Endothelial cell of umbilical vein (primary cell): Measurements from ENCODE around the gene CNMD. TPM values are rescaled to one million over a fixed set of nuclear protein-coding genes. Genes with fewer than 3 reads are reported as not detected.
"Not testable (repeated sequence)": the region's sequence is repeated elsewhere in the genome, so short reads cannot be mapped to it uniquely, and the experiment has no call there.

ENCODE experiments used
- BruUV-seq: library from RNA; stranded (reverse); fragments of 400-500 nt; replicated peaks from 2 replicates; lab custom pipeline; 2021; lab: Mats Ljungman, UMichigan
- CTCF ChIA-PET: fragments of 300-600, 350-600 bp; sonication (Branson Sonifier 250); formaldehyde crosslinking; loops from one replicate; lab custom pipeline; 2021; ENCODE audit warnings: antibody characterized with exemption, inconsistent platforms; lab: Charles Lee
- POLR2A ChIA-PET: fragments of 300-600, 350-600 bp; sonication (Branson Sonifier 250); formaldehyde crosslinking; loops from one replicate; lab custom pipeline; 2021; ENCODE audit warnings: antibody characterized with exemption, inconsistent platforms; lab: Charles Lee
- DNase-seq: peaks from one replicate; pipeline ENCODE4 v3.0.0-alpha.2; 2011; ENCODE audit warnings: low read depth, low spot score
- FAIRE-seq: peaks from 2 replicates; lab custom pipeline; 2011; peaks lifted over from hg19 to GRCh38; lab: Jason Lieb, UNC
- H2AFZ ChIP-seq: 2 replicates; pipeline ENCODE4 v1.6.0; 2012; ENCODE audit warnings: low read depth, low read length, control low read depth, inconsistent platforms
- H3K27ac ChIP-seq: 2 replicates; pipeline ENCODE4 v1.5.1; 2011; ENCODE audit warnings: low read depth, mild to moderate bottlenecking, control low read depth, low read length, moderate library complexity; ENCODE audit not compliant: insufficient read depth
- H3K27me3 ChIP-seq, 2 experiments: 2 replicates each; pipeline versions ENCODE4 v1.6.0 to v1.6.1; 2011; ENCODE audit warnings: low read length in 2 of 2, mixed read lengths in 1 of 2; ENCODE audit not compliant: control insufficient read depth in 2 of 2, insufficient read depth in 2 of 2
- H3K36me3 ChIP-seq, 2 experiments: 2 replicates in 1 of 2; 3 replicates in 1 of 2; pipeline ENCODE4 v1.5.1; 2011; ENCODE audit warnings: low read length in 2 of 2, mild to moderate bottlenecking in 1 of 2, moderate library complexity in 1 of 2; ENCODE audit not compliant: control insufficient read depth in 2 of 2, insufficient read depth in 2 of 2; ENCODE audit errors: extremely low read depth in 1 of 2
- H3K4me1 ChIP-seq: 3 replicates; pipeline ENCODE4 v1.5.1; 2011; ENCODE audit warnings: mild to moderate bottlenecking, low read length; ENCODE audit not compliant: control insufficient read depth, insufficient read depth; ENCODE audit errors: extremely low read depth
- H3K4me2 ChIP-seq: 2 replicates; pipeline ENCODE4 v1.6.1; 2011; ENCODE audit warnings: low read length, control low read depth, mixed read lengths; ENCODE audit not compliant: insufficient read depth
- H3K4me3 ChIP-seq, 3 experiments: fragments of 200-600 bp in 1 of 3; sonication (generic), shearing (Covaris generic) in 1 of 3; replicated peaks in 1 of 3; 2 replicates each; pipeline ENCODE4 v1.5.1; 2011 to 2016; ENCODE audit warnings: control low read depth in 3 of 3, low read length in 3 of 3, mild to moderate bottlenecking in 2 of 3, inconsistent platforms in 1 of 3, low read depth in 1 of 3, moderate library complexity in 1 of 3; ENCODE audit not compliant: insufficient read depth in 1 of 3
- H3K79me2 ChIP-seq: 2 replicates; pipeline ENCODE4 v1.6.0; 2012; ENCODE audit warnings: low read length, inconsistent platforms; ENCODE audit not compliant: control insufficient read depth, insufficient read depth
- H3K9ac ChIP-seq: replicated peaks from 2 replicates; pipeline ENCODE3; 2011; ENCODE audit warnings: low read length, control low read depth; ENCODE audit not compliant: insufficient read depth; ENCODE audit errors: extremely low read depth
- H3K9me1 ChIP-seq: replicated peaks from 3 replicates; pipeline ENCODE4 v1.6.0; 2011; ENCODE audit warnings: mild to moderate bottlenecking, low read length; ENCODE audit not compliant: control insufficient read depth, insufficient read depth; ENCODE audit errors: extremely low read depth
- H3K9me3 ChIP-seq: replicated peaks from 2 replicates; pipeline ENCODE4 v1.5.1; 2012; ENCODE audit warnings: low read length, inconsistent platforms; ENCODE audit not compliant: control insufficient read depth, insufficient read depth
- H4K20me1 ChIP-seq: replicated peaks from 2 replicates; pipeline ENCODE3; 2011; ENCODE audit warnings: mild to moderate bottlenecking, low read length; ENCODE audit not compliant: control insufficient read depth, insufficient read depth; ENCODE audit errors: extremely low read depth
- EZH2 ChIP-seq: IDR thresholded peaks from 2 replicates; pipeline ENCODE4 v1.6.1; 2012; ENCODE audit warnings: borderline replicate concordance, low read depth, mild to moderate bottlenecking, moderate library complexity, low read length, inconsistent platforms; ENCODE audit not compliant: severe bottlenecking
- FOS ChIP-seq: IDR thresholded peaks from 2 replicates; pipeline ENCODE4 v1.6.1; 2011; ENCODE audit warnings: mild to moderate bottlenecking, low read length, moderate library complexity, borderline replicate concordance; ENCODE audit not compliant: insufficient read depth
- GATA2 ChIP-seq: IDR thresholded peaks from 2 replicates; pipeline ENCODE4 v1.7.0; 2011; ENCODE audit warnings: low read depth, mild to moderate bottlenecking, moderate library complexity, mixed read lengths, low read length; ENCODE audit not compliant: insufficient read length, insufficient read depth
- JUN ChIP-seq: IDR thresholded peaks from 2 replicates; pipeline ENCODE4 v1.6.1; 2011; ENCODE audit warnings: borderline replicate concordance, low read depth; ENCODE audit not compliant: insufficient read length, insufficient read depth
- MYC ChIP-seq: IDR thresholded peaks from one replicate; pipeline ENCODE4 v1.6.1; 2011; ENCODE audit warnings: mild to moderate bottlenecking, low read depth, low read length
- POLR2A ChIP-seq: IDR thresholded peaks from 2 replicates; pipeline ENCODE4 v1.6.1; 2012; ENCODE audit warnings: low read depth, mild to moderate bottlenecking, control low read depth, low read length
- POLR2AphosphoS5 ChIP-seq: IDR thresholded peaks from 2 replicates; pipeline ENCODE4 v1.6.1; 2012; ENCODE audit warnings: low read depth, mild to moderate bottlenecking, control low read depth, low read length, moderate library complexity; ENCODE audit not compliant: insufficient read depth
- dilution Hi-C: fragments of 300-500 bp; cut with MboI; formaldehyde crosslinking; loops from one replicate; pipeline ENCODE4 v1.15.0; 2019; ENCODE audit warnings: low sequenced_read_pairs; ENCODE audit not compliant: extremely low pct_ligation_motif_present
- intact Hi-C: fragments of 100-400 bp; cut with micrococcal nuclease; formaldehyde crosslinking; loops from one replicate; pipeline ENCODE4 v1.10.0; 2022
- polyA plus RNA-seq, 4 experiments: library from polyadenylated mRNA; depleted of rRNA in 3 of 4; stranded (reverse) in 3 of 4; unstranded in 1 of 4; fragments of >200 nt; gene quantifications; 2 replicates each; pipeline versions ENCODE4 v1.2.1 to v1.2.3, GENCODE V29; 2011 to 2012; ENCODE audit warnings: missing spikeins in 1 of 4
- total RNA-seq: library from RNA; stranded (reverse); gene quantifications from 2 replicates; pipeline ENCODE4 v1.2.3, GENCODE V29; 2021
- TF ChIP-seq, protein P1 (sequence below): IDR thresholded peaks from 2 replicates; pipeline ENCODE4 v1.6.1; 2011; ENCODE audit not compliant: insufficient read depth, insufficient read length
- TF ChIP-seq, protein P2 (sequence below), 2 donors: IDR thresholded peaks; 1 replicate in 1 of 2; 2 replicates in 1 of 2; pipeline ENCODE4 v1.5.1; 2011; ENCODE audit warnings: low read length in 2 of 2, mild to moderate bottlenecking in 2 of 2, moderate library complexity in 2 of 2, control low read depth in 1 of 2, inconsistent platforms in 1 of 2, low read depth in 1 of 2; ENCODE audit not compliant: insufficient read depth in 1 of 2; ENCODE audit errors: extremely low read depth in 1 of 2

Gene CNMD
- total and polyA plus RNA-seq, 2 donors (not counting 3 experiments of a cell fraction or from before 2014, with no cell fraction given): not detected

DNA sequence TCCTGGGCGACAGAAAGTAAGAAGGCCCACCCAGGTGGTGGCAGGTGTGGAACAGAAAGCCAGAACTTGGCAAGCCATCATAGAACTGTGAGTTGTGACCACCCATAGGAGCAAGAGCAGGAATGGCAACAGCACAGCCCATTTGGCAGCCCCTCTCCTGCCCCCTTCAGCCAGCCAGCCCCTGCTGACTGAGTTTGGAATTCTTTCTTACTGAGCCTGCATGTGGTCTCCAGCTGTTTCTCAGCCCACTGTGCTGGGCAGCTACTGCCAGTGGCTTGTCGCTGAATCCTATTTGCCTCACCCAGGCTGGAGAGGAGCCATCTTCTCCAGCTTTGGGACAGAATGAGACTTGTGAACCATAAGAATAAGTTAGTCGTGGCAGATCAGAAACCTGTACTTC is 28.3 kb downstream of the CNMD start:
- no peak for FAIRE-seq
- ChIA-PET CTCF (interaction anchor here (1.9 to 2.8 kb wide), 2 partner anchors 46 to 260 kb away, joined by 4 to 12 read pairs; partner anchors contain the start of gene VPS36), POLR2A (no interaction called here)
- H3K36me3 ChIP-seq: no peaks in the 10 kb centered on the region
- H3K27ac ChIP-seq: no peak overlapping the region
- TF ChIP-seq POLR2A (no peak), GATA2 (no peak), JUN (no peak), MYC (no peak), POLR2AphosphoS5 (no peak), FOS (no peak), EZH2 (no peak)
- TF ChIP-seq, protein P1, sequence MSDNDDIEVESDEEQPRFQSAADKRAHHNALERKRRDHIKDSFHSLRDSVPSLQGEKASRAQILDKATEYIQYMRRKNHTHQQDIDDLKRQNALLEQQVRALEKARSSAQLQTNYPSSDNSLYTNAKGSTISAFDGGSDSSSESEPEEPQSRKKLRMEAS: no peak
- TF ChIP-seq, protein P2, sequence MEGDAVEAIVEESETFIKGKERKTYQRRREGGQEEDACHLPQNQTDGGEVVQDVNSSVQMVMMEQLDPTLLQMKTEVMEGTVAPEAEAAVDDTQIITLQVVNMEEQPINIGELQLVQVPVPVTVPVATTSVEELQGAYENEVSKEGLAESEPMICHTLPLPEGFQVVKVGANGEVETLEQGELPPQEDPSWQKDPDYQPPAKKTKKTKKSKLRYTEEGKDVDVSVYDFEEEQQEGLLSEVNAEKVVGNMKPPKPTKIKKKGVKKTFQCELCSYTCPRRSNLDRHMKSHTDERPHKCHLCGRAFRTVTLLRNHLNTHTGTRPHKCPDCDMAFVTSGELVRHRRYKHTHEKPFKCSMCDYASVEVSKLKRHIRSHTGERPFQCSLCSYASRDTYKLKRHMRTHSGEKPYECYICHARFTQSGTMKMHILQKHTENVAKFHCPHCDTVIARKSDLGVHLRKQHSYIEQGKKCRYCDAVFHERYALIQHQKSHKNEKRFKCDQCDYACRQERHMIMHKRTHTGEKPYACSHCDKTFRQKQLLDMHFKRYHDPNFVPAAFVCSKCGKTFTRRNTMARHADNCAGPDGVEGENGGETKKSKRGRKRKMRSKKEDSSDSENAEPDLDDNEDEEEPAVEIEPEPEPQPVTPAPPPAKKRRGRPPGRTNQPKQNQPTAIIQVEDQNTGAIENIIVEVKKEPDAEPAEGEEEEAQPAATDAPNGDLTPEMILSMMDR (IDR thresholded peaks at IDR 0.05; ENCODE audit: extremely low read depth in 1 of 2, insufficient read depth in 1 of 2, low read depth in 1 of 2, low read length in 2 of 2): no peak
- H4K20me1 ChIP-seq: no peaks in the 10 kb centered on the region
- H3K9me3 ChIP-seq: no peaks in the 10 kb centered on the region
- H3K9me1 ChIP-seq: no peaks in the 10 kb centered on the region
- H3K4me2 ChIP-seq: no peak overlapping the region
- H3K79me2 ChIP-seq: no peaks in the 10 kb centered on the region
- no peak for DNase-seq
- no peak overlapping the region for H3K9ac ChIP-seq
- H2AFZ ChIP-seq: no peak overlapping the region
- no peaks in the 10 kb centered on the region for H3K4me1 ChIP-seq
- dilution Hi-C loops: no loop called here
- peaks cover 3% of the 10 kb centered on the region in 2 experiments for H3K27me3 ChIP-seq
- BruUV-seq: no TSS peak
- H3K4me3 ChIP-seq: no peak overlapping the region
- intact Hi-C loops: loop anchor here (5.0 kb wide), 1 partner anchor 819 kb away; no protein-coding TSS in a partner anchor

GRCh38 chr13:52708266-52708665 is 31.4 kb downstream of the CNMD start:
- H3K4me3 ChIP-seq, H3K27me3 ChIP-seq, H3K9me3 ChIP-seq, H3K4me1 ChIP-seq, BruUV-seq, H2AFZ ChIP-seq, H3K27ac ChIP-seq, H3K9ac ChIP-seq, H3K36me3 ChIP-seq, H3K9me1 ChIP-seq, dilution Hi-C loops, POLR2A ChIA-PET, H3K4me2 ChIP-seq, DNase-seq, FAIRE-seq, H4K20me1 ChIP-seq, intact Hi-C loops, H3K79me2 ChIP-seq: not testable (repeated sequence)
- CTCF ChIA-PET: interaction anchor here (1.0 kb wide), 1 partner anchor 43 kb away, joined by 3 read pairs; no protein-coding TSS in a partner anchor
